H54 (cell line): ENCODE data around the gene LRRC36.

Experiments
- DNase-seq: peaks from one replicate; pipeline ENCODE4 v3.0.0; 2011; ENCODE audit warnings: low spot score, mixed read lengths; ENCODE audit not compliant: insufficient read length
- FAIRE-seq: peaks from 3 replicates; lab custom pipeline; 2011; peaks lifted over from hg19 to GRCh38; lab: Jason Lieb, UNC
- POLR2A ChIP-seq: IDR thresholded peaks from 2 replicates; pipeline ENCODE4 v1.6.1; 2011; ENCODE audit warnings: low read depth, mild to moderate bottlenecking, low read length

LRRC36 gene

GRCh38 chr16:67384778-67385510, 58.3 kb downstream of the LRRC36 start:
- TF ChIP-seq POLR2A: no peak
- FAIRE-seq: no peak
- no peak for DNase-seq

DNA sequence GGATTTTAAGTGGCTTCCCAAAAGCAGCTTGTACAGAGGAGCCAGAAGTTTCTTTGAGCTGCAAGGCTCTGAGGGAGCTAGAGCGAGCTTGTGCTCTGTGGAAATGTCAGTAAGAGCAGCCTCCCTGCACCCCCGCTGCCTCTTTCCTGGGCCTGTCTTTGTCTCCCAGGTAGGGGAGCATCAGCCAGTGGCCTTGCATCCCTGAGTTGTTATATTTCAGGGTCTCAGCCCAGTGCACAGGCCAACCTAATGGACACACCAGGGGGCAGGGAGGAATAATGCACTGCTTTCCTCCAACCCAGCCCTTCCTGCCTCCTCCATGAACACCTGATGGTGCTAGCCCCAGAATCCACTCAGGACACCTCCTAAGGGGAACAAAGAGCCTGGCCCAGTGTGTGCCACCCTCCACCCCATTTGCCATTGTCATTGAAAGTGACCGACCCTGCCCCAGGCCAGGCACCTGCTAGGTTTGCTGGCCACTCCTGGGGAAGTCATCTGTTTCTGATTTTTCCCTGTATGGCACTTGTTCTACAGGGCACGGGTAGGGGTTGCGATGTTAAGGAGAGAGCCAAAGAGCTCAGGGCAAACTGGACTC, 60.3 kb downstream of the LRRC36 start:
- no peak for TF ChIP-seq POLR2A
- DNase-seq (no peak), FAIRE-seq (no peak)

GRCh38 chr16:67387479-67388079, 61.0 kb downstream of the LRRC36 start:
- TF ChIP-seq POLR2A: no peak
- FAIRE-seq (no peak), DNase-seq (no peak)

- FAIRE-seq (no peak), DNase-seq (no peak)
- TF ChIP-seq POLR2A: no peak
Measured at GRCh38 chr16:67388191-67388590, 61.6 kb downstream of the LRRC36 start.

DNA sequence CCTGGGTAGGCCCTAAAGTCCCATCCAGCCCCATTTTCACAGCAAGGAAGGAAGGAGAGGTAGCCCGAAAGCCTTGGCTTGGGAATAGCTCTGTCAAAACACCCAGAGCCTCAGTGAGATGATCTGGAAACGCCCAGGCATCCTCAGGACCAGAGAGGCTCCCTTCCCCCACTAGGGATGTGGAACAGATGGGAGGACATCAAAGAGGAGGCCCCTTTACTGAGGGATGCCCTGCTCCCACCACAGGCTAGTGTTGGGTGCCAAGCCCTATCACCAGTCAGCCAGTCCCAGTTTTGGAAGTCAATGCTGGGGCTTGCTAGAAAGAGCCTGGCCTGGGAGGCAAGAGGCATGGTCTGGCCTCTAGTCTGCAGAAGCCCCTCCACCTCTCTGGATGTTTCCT, 62.0 kb downstream of the LRRC36 start:
- FAIRE-seq: no peak
- no peak for DNase-seq
- TF ChIP-seq POLR2A: no peak

- TF ChIP-seq POLR2A: no peak
- FAIRE-seq (no peak), DNase-seq (no peak)
Measured at GRCh38 chr16:67389911-67390815, 63.5 kb downstream of the LRRC36 start.

DNA sequence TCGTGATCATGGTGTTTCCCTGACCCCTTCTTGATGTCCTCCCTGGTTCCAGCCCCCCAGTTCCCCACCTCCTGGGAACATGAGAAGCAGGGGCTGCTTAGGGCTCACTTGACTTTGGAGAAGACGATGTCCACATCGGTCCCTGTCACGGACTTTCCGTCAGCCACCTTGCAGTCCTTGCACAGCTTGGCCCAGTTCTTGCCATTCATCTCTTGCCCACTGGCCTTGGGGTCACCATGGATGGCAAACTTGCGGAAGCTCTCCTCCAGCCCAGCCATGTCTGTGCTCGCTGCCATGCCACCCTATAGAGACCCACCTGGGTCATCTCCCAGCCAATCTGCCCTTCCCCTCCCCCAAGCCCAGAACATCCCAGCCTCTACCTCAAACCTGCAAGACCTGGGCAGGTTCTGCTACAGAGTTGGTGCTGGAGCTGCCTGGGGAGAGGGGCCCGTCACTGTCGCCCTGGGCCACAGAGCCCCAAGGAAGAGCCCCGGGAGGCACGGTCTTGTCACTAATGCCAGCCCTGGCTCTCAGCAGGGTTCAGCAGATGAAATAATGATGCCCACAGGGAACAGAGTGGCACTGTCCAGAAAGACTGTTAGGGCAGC, 64.3 kb downstream of the LRRC36 start:
- no peak for DNase-seq
- no peak for FAIRE-seq
- TF ChIP-seq POLR2A: no peak

- TF ChIP-seq POLR2A: no peak
- FAIRE-seq (no peak), DNase-seq (no peak)
Measured at GRCh38 chr16:67391424-67392300, 65.0 kb downstream of the LRRC36 start.

GRCh38 chr16:67392301-67393059, 65.9 kb downstream of the LRRC36 start:
- FAIRE-seq (no peak), DNase-seq (no peak)
- TF ChIP-seq POLR2A: no peak

DNA sequence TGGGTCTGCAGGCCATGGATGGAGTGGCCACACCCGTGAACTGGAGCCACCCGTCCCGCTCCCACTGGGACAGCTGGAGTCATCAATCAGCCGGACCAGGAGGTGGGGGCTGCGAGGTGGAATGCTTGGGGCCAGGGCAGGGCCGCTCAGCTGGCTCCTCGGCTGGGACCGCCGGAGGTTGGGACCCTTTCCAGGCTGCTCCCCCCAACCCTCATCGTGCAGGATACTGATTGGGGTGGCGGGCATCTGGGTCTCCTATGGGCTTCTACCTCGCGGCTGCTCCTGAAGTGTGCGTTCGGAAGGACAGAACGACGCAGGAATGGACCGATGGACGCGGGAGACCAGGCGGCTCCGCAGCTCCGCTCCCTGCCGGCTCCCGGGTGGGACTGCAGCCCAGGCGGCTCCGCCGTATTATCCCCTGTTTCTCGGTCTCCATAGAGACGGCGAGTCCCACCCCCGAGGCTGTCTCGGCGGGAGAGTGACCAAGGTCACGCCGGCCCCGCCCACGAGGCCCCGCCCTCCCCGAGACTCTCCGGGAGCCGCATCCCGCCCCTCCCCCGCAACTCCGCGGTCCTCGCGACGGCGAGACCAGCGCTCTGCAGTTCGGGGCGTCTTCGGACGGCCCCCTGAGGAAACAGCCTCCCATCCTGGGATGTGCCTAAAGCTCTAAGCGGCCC, 66.6 kb downstream of the LRRC36 start, which contains the start of gene TPPP3:
TPPP3 (minus strand) TSS at position 388 of the 677 bp plus-strand sequence. CDS start 2,387 bp downstream, outside the sequence.
- no peak for FAIRE-seq
- TF ChIP-seq POLR2A: no peak
- no peak for DNase-seq

- no peak for TF ChIP-seq POLR2A
- DNase-seq (no peak), FAIRE-seq (no peak)
Measured at GRCh38 chr16:67393788-67394154, 67.2 kb downstream of the LRRC36 start.
